ENCODE data around the gene YEATS2.

The YEATS2 gene

GRCh38 chr3:183815951-183816475, 118.4 kb downstream of the YEATS2 start:
- no peak for TF ChIP-seq CTCF (IDR thresholded peaks at IDR 0.05; ENCODE audit: insufficient read depth, low read length, missing control alignments)
- POLR2A ChIA-PET = interaction anchor here (0.7 kb wide), 1 partner anchor 630 kb away, joined by 4 read pairs; no protein-coding TSS in a partner anchor
- H3K4me3 ChIP-seq (ENCODE audit: low read depth, low read length) = no peak overlapping the region
- DNase-seq (ENCODE audit: low read depth, low spot score) = no peak
- CTCF ChIA-PET = interaction anchor here (1.2 to 2.4 kb wide), 3 partner anchors 9 to 68 kb away, joined by 3 to 6 read pairs (median 5); partner anchors contain the start of genes MAP6D1 and PARL

GRCh38 chr3:183816681-183817510, 119.3 kb downstream of the YEATS2 start:
- ChIA-PET CTCF (interaction anchor here (1.0 to 2.4 kb wide), 4 partner anchors 8 to 67 kb away, joined by 3 to 6 read pairs (median 4); partner anchors contain the start of genes MAP6D1 and PARL), POLR2A (no interaction called here)
- no peak for TF ChIP-seq CTCF (IDR thresholded peaks at IDR 0.05; ENCODE audit: insufficient read depth, low read length, missing control alignments)
- no peak for DNase-seq (ENCODE audit: low read depth, low spot score)
- H3K4me3 ChIP-seq (ENCODE audit: low read depth, low read length) = no peak overlapping the region

GRCh38 chr3:183817639-183818038, 120.0 kb downstream of the YEATS2 start:
- DNase-seq (ENCODE audit: low read depth, low spot score) = no peak
- no peak overlapping the region for H3K4me3 ChIP-seq (ENCODE audit: low read depth, low read length)
- ChIA-PET POLR2A (interaction anchor here (0.5 kb wide), 1 partner anchor 22 kb away, joined by 3 read pairs; no protein-coding TSS in a partner anchor), CTCF (interaction anchor here (1.0 to 2.4 kb wide), 4 partner anchors 8 to 67 kb away, joined by 3 to 6 read pairs (median 4); partner anchors contain the start of genes MAP6D1 and PARL)
- no peak for TF ChIP-seq CTCF (IDR thresholded peaks at IDR 0.05; ENCODE audit: insufficient read depth, low read length, missing control alignments)

GRCh38 chr3:183818041-183818620, 120.5 kb downstream of the YEATS2 start:
- no peak for TF ChIP-seq CTCF (IDR thresholded peaks at IDR 0.05; ENCODE audit: insufficient read depth, low read length, missing control alignments)
- no peak for DNase-seq (ENCODE audit: low read depth, low spot score)
- POLR2A ChIA-PET = interaction anchor here (0.5 kb wide), 1 partner anchor 22 kb away, joined by 3 read pairs; no protein-coding TSS in a partner anchor
- no peak overlapping the region for H3K4me3 ChIP-seq (ENCODE audit: low read depth, low read length)
- CTCF ChIA-PET = interaction anchor here (1.0 to 2.4 kb wide), 4 partner anchors 8 to 67 kb away, joined by 3 to 6 read pairs (median 4); partner anchors contain the start of genes MAP6D1 and PARL

- CTCF ChIA-PET = interaction anchor here (1.3 kb wide), 1 partner anchor 66 kb away, joined by 4 read pairs; the partner anchor contains the start of gene PARL
- no peak for DNase-seq (ENCODE audit: low read depth, low spot score)
- TF ChIP-seq CTCF (IDR thresholded peaks at IDR 0.05; ENCODE audit: insufficient read depth, low read length, missing control alignments) = no peak
- no peak overlapping the region for H3K4me3 ChIP-seq (ENCODE audit: low read depth, low read length)
- POLR2A ChIA-PET = no interaction called here
These were observed 121.4 kb downstream of the YEATS2 start for GRCh38 chr3:183818706-183819624.

Measured in AG04449 (cell line).